CD4-positive, alpha-beta T cell treated with Interleukin-15 for 4 hours (primary cell): Measurements from ENCODE around the gene PALS2.
A peak's percentile ranks its signal among the peaks of the same experiment; 100 is the strongest.

Source experiments
- DNase-seq: peaks from one replicate; pipeline ENCODE4 v3.0.0-alpha.2; 2020; ENCODE audit warnings: low spot score

The PALS2 gene, protein sequence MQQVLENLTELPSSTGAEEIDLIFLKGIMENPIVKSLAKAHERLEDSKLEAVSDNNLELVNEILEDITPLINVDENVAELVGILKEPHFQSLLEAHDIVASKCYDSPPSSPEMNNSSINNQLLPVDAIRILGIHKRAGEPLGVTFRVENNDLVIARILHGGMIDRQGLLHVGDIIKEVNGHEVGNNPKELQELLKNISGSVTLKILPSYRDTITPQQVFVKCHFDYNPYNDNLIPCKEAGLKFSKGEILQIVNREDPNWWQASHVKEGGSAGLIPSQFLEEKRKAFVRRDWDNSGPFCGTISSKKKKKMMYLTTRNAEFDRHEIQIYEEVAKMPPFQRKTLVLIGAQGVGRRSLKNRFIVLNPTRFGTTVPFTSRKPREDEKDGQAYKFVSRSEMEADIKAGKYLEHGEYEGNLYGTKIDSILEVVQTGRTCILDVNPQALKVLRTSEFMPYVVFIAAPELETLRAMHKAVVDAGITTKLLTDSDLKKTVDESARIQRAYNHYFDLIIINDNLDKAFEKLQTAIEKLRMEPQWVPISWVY

DNA sequence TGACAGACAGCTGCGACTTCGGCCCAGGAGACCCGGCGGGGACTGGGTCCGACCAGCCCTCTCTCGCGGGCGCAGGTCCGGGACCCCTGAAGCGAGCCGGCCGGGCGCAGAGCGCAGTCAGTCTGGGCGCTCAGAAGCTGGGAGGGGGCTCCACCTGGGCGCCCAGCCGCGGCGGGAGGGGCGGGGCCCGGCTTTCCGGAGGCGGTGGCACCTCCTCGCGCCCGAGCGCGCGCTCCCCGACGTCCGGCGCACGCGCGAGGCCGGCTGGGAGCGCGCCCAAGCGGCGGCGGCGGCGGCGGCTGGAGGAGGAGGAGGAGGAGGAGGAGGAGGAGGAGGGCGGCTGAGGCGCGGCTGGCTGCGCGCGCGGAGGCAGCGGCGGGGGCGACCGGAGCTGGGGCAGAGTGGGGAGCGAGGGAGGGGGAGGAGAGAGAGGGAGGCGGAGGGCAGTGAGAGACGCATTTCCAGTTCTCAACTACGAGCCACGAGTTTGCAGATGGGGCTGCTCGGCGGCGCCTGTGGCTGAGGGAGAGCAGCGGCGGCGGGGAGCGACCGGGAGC lies at the start of gene PALS2:
Gene PALS2 (plus strand): TSS at position 456 of the 557 bp plus-strand sequence. CDS start 50,216 bp downstream, outside the sequence.
- peak; percentile 82 for DNase-seq

DNA sequence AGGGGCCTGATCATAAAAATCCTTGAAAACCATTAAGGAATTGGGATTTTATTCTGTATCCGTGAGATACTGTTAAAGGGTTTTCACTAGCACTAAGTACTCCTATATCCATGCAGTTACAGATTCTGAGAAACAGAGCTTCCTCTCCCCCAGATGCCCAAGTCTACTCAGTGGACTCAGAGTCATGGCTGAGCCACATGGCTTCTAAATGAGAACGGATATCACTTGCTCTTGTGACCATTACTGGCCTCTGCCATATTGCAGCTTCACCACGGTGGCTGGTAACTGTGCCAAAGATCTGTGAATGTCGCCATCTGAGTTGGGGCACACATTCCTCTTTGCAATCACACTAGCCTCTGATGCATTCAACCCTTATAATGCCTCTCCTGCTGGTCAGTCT lies 42.0 kb upstream of the PALS2 start:
- DNase-seq: no peak

DNA sequence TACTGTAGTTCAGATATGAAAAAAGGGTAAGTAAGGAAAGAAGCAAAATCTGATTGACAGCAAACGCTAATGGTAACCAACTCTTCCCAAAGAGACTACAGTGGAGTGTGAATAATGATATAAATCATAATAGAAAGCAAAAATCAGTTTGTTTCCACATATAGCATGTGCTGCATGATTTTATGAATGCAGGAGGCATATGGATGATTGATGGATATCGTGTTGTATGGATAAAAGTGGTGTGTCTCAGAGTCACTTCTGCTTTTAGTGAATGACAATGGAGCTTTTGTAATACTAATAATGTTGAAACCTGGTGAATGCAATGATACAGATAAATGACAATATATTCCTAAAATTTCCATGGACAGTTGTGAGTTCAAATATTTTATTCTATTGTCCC lies 36.6 kb upstream of the PALS2 start:
- no peak for DNase-seq

DNA sequence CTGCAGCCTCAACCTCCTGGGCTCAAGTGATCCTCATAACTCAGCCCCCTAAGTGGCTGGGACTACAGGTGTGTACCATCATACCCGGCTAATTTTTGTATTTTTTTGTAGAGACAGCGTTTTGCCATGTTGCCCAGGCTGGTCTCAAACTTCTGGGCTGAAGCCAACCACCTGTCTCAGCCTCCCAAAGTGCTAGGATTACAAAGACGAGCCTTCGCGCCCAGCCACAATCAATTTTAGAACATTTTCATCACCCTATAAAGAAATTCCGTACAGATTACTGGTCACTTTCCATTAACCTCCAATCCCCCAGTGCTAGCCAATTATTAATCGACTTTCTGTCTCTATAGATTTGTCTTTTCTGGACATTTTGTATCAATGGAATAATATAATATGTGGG lies 32.3 kb upstream of the PALS2 start:
- DNase-seq: no peak

DNA sequence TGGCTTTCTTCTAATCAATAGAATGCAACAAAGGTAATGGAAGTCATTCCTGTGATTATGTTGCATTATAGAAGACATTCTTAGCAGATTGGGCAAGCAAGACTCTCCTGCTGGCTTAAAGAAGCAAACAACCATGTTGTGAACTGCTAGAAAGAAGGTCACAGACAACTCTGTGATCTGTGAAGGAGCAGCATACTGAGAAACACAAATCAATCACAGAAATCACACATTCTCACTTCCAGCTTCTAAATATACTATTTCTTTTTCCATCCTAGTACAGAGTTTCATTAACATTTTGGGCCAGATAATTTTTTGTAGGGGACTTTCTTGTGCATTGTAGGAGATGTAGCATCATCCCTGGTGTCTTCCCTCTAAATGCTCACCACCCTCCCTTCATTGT lies 28.0 kb upstream of the PALS2 start:
- DNase-seq: no peak

DNA sequence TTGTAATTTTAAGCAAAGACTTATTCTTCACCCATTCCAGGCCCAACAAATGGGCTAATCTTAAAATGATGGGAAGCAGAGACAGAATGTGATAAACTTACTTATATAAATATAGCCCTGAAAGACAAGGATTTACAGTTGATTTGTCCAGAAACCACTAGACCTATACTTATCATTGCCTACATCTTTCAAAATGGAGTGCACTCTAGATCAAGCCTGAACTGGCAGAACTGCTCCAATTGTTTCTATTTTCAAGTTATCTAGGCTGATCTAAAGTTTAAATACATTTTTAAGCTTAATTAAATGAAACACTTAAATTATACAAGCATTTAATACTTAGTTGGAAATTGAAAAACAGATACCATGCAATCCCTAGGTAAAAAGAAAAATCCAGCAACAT lies 24.9 kb upstream of the PALS2 start:
- DNase-seq: no peak

DNA sequence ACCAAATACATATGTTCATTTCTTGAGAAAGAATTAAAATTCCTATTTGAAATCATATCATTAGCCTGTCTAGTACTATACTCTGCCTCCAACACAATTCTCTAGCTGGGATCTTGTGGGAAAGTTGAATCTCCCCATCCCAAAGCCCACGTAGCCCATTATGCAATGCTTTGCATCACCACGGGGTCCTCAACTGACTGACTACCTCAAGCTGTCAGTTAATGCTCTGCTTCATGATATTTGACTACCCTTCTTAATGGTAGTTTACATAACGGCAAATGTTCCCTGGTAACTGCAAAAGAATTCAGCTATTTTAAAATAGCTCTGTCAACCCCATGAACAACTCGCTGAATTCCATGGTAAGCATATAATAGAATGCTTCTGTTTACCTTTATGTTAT lies 23.3 kb upstream of the PALS2 start:
- DNase-seq: no peak

DNA sequence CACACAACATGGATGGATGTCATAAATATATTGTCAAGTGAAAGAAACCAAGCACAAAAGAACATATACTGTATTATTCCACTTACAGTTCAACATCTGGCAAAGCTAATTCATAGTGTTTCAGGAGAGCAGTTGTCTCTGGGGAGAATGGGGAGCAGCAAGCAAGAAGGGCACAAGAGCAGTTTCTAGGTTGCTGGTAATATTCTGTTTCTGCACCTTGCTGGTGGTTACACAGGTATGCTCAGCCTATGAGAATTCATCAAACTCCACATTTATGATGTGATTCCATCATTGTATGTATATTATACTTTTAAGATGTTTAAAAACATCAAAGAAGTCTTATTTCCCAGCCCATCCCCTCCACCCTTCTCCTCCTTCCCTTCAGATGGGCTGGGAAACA lies 18.1 kb upstream of the PALS2 start:
- no peak for DNase-seq

DNA sequence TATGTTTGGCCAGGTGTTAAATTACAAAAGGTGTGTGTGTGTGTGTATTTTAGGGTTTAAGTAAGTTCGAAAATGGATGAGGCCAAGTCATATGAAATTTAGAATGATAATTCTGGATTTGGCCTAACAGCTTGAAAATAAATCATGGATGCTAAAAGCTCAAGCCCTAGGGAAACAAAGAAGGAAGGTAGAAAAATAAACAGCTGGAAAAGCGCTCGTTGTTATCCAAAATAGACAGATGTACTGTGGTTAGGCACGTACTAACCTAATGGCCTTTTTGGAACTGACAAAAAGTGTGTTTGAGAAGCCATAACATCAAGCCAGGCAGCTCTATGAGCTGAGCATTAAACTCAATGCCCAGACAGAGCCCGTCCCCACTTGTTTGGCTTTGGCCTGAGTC lies 17.5 kb upstream of the PALS2 start:
- DNase-seq: no peak

DNA sequence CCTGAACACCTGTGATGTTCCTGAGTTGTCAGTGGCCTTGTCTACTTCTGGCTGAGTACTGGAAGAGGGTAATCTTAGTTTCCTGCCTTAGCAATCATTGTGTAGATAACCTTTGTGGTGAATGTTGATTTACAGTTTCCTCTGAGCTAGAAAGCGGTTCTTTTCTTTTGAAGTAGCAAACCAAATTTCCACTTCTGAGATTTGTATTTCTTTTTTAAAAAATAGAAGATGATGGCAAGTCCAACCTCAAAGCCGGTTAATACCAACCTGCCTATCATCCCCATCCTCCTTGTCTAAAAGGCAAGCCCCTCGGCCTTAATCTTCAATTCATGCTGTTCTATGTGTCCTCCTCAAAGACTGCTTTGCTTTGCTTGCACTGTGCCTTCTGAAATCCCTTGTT lies 12.5 kb upstream of the PALS2 start:
- no peak for DNase-seq

DNA sequence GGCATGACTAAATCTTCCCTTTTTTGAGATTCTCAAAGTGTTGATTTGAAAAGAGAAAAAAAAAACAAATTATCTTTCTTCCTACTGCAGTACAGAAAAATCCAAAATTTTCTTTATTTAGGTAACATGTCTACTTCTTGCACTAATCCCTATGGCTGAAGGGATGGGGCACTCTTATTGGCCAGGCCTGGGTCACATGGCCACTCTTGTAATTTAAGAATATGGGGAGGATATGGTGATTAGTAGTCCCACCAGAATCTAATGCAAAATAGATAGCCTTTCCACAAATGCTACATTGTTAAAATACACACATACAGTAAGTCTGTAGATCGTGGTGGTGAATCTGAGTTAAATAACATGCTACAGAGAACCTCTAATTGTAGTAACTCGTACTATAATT lies 7.0 kb upstream of the PALS2 start:
- DNase-seq: no peak

DNA sequence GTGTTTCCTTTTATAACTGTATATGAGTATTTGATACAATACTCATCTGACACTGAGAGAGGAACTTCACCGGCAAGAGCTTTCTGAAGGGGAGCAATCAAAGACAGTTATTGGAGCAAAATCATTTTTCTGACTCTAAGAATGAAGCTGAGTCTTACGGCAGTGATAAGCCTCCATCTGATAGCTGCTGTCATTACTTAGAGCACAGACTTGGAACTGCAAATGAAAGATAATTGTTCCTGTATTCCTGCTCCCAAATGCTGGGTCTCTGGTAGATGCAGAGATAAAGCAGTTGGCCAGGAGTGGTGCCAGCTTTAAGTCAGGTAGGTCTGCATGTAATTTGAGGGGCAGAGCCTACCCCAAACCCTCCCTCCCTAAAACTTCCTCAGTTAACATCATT lies 2.3 kb upstream of the PALS2 start:
- DNase-seq: no peak

DNA sequence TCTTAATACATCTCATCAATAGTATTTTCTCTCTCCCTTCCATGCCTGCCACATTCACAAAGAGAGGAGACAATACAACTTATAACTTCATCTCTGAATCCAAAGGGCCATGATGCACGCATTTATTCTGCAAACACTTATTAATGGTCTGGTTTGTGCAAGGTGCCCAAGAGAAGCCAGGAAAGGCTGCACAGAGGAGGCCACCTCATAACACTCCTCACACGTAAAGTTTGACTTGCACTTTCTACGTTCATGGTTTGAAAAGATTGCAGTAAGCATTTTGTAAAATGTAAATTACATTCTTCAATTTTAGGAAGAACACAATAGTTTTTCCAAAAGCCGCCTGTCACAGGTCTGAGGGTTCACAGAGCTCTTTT lies 1.2 kb upstream of the PALS2 start:
- no peak for DNase-seq

DNA sequence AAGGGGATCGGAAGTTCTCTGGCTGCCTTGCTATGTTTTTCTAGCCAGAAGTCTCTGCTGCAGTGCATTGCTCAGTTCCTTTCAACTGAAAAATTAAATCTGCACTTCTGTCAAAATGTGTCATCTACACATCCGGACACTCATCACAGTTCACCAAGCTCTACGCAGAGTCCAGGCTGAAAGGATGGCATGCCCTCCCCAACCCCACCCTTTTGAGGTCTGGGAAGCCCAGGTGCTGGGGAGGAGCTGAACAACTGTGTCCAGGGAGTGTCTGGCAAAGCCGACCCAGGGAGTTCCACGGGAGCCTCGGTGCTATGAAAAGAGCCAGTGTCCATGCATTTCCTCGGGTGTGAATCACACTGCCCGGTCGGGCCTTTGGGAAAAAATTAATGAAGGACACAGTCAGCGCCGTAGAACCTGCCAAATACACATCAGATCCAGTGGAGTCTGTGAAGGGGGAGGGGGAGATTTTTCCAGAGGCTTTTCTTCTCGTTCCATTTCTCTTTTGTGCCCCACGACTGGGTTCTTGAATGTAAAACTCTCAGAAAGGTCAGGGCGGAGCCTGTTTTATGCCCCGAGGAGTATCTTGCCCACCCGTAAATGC lies 757 bp upstream of the PALS2 start:
- DNase-seq: peak; percentile 41

DNA sequence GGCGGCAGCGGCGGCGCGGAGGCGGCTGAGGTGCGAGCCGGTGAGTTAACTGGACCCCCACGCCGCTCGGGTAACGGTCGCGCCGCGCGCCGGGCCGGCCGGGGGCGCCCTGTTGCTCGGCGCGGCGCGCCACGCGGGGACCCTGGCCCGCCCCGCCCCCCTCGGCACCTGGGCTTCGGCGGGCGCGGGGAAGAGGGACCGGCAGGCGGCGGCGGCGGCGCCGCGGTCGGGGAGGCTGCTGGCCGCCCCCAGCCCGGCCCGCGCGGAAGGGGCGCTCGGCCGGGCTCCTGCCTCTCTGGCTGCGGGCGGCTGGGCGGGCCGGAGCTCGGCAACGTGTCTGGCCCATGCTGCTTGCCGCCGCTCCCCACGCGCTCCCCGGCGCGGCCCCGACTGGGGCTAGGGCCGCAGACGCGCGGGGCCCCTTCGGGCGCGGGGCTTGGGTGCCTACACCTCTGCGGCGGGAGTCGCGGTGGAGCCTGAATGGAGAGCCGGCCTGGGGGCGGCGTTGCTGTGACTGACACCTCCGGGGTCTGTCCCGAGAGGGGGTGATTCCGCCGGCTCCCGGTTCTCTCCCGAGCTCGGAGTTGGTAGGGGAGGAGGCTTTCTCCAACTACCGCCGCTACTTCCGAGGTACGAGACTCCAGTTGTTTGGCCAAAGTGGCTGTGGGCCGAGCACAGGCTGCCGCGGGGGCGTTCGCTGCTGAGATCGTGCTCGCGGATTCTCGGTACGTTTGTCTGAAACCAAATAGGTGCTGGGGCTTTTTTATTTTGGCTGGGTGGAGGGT lies 494 bp downstream of the PALS2 start:
- DNase-seq: peak; percentile 10

DNA sequence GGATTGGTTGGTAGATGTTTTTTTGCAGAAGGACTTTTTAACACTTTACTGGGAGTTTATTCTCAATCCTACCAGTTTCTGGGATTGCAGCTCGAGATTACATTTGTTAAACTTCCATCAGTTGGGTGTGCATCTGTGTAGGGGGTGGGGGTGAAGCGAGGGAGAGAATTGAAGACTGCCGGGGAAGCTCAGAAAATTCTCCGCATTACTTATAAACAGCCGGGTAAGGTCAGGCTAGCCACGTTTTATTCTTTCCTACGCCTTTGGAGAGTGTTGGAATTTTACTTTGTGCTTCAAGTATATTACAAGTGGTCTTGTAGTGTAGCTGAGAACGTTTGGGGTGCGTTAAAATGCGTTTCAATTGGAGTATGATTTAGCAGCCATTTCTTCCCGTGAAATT lies 1.1 kb downstream of the PALS2 start:
- no peak for DNase-seq

DNA sequence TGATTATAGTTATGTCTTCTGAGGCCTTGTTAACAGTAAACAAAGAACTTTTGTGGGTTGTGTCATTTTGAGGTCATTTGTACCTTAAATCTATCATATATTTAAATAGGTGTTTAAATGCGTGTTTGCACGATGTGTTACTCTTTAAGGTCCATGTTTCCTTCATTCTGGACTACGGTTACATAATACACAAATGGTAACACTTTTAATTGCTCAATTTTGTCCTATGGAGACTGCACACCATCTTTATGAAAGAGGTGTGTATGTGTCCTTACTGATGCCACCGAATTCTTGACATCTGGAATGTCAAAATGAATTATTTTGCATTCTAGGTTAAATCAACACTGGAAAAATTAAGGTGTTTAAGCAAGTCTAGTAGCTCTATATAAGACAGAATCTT lies 1.7 kb downstream of the PALS2 start:
- no peak for DNase-seq

DNA sequence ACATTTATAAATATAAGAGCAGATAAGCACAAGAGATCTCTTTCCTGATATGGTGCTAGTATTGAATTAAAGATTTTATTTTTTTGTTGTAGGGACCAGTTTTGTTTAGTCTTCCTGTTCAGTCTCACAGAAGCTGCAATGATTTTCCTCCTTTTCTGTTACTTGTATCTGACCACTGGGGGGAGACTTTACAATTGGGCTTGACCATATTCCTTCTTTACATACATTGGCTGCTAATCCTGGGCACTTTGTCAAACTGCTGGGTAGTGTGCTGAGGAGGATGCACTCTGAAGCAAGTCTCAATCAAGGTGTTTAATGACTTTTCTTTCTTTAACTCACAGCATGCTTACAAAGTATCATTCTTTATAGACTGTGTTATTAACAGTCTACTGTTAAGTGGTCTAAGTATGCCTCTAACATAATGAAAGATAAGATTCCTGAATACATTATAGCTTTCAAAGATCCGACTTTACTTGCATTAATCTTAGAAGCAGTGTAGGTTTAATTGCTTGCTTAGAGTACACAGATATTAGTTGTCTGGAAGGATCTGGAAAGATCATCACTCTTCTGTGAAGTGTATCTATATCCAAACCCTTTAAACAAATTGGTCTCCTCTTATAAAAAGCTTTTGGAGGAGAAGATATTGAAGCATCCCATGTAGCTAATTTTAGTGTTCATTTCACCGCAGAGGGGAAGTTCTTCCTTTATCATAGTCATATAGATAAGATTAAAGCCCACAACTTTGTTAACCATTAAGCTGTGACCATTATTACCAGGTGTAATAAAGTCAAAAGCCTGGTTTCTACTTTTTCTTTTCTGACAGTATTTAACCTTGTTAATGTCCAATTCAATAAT lies 3.1 kb downstream of the PALS2 start:
- DNase-seq: peak; percentile 38

DNA sequence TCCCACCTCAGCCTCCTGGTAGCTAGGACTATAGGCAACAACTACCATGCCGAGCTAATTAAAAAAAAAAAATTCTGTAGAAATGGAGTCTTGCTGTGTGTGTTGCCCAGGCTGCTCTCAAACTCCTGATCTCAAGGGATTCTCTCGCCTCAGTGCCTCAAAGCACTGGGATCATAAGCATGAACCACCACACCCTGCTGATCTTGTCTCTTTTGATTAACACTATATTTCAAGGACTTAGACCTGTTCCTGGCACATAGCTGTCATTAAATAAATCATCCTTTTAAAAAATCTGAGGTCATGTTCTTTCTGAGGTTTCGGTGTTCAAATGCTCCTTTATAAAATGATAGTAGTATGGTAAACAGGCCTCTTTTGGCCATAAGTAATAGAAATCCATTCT lies 4.8 kb downstream of the PALS2 start:
- DNase-seq: no peak

DNA sequence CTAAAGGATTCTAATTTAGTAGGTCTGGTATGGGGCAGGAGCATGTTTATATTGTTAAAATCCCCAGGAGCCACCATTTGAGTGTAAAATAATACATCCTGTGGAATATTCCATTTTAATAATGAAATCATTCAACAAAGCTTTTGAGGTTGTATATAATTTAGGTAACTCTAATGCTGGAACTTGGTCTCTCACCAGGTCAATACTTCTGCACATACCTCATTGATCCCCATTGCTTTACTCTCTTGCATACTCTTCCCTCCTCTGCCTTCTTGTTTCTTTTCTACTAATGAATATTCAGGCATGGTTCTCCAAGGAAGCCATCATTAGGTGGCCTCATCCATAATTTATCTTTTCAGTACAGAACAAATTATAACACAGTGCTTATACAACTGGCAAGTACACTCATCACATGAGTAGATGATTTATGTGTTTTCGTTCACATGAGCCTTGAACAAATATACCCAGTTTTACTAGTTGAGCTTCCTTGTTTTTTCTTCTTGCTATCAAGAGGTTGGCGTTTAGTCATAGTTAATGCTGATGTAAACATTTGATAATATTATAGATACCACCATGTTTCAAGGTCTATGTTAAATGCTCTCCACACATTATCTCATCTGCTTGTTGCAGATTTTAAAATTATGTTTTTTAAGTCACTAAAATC lies 7.2 kb downstream of the PALS2 start:
- no peak for DNase-seq

DNA sequence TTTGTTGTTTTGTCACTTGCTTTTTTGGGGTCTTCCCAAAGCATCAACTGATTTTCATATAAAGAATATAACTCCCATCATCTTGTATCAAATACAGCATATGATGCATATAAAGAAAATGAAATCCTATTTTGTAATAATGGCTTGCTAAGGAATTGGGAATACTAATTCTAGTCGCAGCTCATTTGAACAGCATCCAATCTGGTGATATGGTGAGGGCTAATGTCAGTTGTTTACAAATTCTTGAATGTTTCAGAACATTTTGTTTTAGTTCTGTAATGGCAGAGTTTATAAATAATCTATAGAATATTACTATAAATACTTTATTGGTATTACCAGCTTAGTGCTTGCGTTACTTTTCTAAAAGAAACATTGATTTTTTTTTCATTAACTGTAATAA lies 8.9 kb downstream of the PALS2 start:
- no peak for DNase-seq
